Tracheal epithelial cell (primary cell): ENCODE results near the gene SLC25A14. TPM values are rescaled to one million over a fixed set of nuclear protein-coding genes. Genes with fewer than 3 reads are reported as not detected.

Experiments used
- total RNA-seq: library from RNA; depleted of rRNA; stranded (reverse); fragments of >200 nt; gene quantifications from 2 replicates; pipeline ENCODE4 v1.2.1, GENCODE V29; 2014

Gene SLC25A14
- 3.6 TPM in 2 replicates for total RNA-seq

GRCh38 chrX:130339408-130340222, at the start of gene SLC25A14:
TSS of gene SLC25A14 (plus strand) at chrX:130339919. CDS start at chrX:130340279, 360 bp downstream.

GRCh38 chrX:130385520-130385919, 45.8 kb downstream of the SLC25A14 start, which contains the start of gene GPR119:
TSS of gene GPR119 (minus strand) at chrX:130385674. CDS start at chrX:130385447, 227 bp downstream.

GRCh38 chrX:130401415-130402207, 61.9 kb downstream of the SLC25A14 start, which contains the start of gene RBMX2:
TSS of gene RBMX2 (plus strand) at chrX:130401987. CDS start at chrX:130402033, 46 bp downstream.

Other genes with a start within 250 kb of the SLC25A14 start
- 14.3 and 17.8 TPM in 2 replicates for gene ELF4, start 229.4 kb upstream of the SLC25A14 start, total RNA-seq
- 11.3 and 15.9 TPM in 2 replicates for gene AIFM1, start 174.1 kb upstream of the SLC25A14 start, total RNA-seq
- gene RAB33A, start 168.0 kb upstream of the SLC25A14 start, total RNA-seq = 0.24 and 0.64 TPM in 2 replicates
- gene ZNF280C, start 71.0 kb upstream of the SLC25A14 start, total RNA-seq = 1.2 and 2.1 TPM in 2 replicates
- not detected in 2 replicates for gene GPR119, start 45.8 kb downstream of the SLC25A14 start, total RNA-seq
- gene RBMX2, start 62.1 kb downstream of the SLC25A14 start, total RNA-seq = 15.2 and 16.8 TPM in 2 replicates